Uterus (tissue), 2 donors: Measurements from ENCODE around the gene FHL5.

Source experiments
- CTCF ChIP-seq, 4 experiments: fragments of 200-600 bp in 2 of 4; fragments of 450-650 bp in 2 of 4; sonication (generic) in 2 of 4; IDR thresholded peaks; one replicate each; pipeline ENCODE4 v1.5.1; 2016 to 2019; ENCODE audit warnings: antibody characterized with exemption in 4 of 4, mild to moderate bottlenecking in 2 of 4, moderate library complexity in 1 of 4
- POLR2A ChIP-seq, 2 donors: fragments of 450-650 bp; IDR thresholded peaks; one replicate each; pipeline ENCODE4 v1.6.1; 2016; ENCODE audit warnings: antibody characterized with exemption in 2 of 2, mild to moderate bottlenecking in 1 of 2, moderate library complexity in 1 of 2

GRCh38 chr6:96532399-96532798, 30.5 kb upstream of the FHL5 start:
- TF ChIP-seq CTCF (IDR thresholded peaks at IDR 0.05) = no peak
- no peak for TF ChIP-seq POLR2A (IDR thresholded peaks at IDR 0.05)
